Transverse colon (tissue), 3 donors: ENCODE data around the gene TULP4.

Source experiments
- CTCF ChIP-seq, 5 experiments: fragments of 200-600 bp in 3 of 5; fragments of 450-650 bp in 2 of 5; sonication (generic) in 3 of 5; IDR thresholded peaks; 1 replicate in 2 of 5; 2 replicates in 3 of 5; pipeline ENCODE4 v1.5.1; 2016 to 2017; ENCODE audit warnings: antibody characterized with exemption in 5 of 5, inconsistent platforms in 3 of 5, mild to moderate bottlenecking in 2 of 5, moderate library complexity in 1 of 5
- POLR2A ChIP-seq: fragments of 450-650 bp; IDR thresholded peaks from one replicate; pipeline ENCODE4 v1.6.1; 2016; ENCODE audit warnings: antibody characterized with exemption, mild to moderate bottlenecking, moderate library complexity

- no peak for TF ChIP-seq CTCF (IDR thresholded peaks at IDR 0.05)
- TF ChIP-seq POLR2A, result no peak
Measured at GRCh38 chr6:158287047-158287446, 25.2 kb upstream of the TULP4 start.
